Measurements from ENCODE around the gene TRAPPC14. TPM values are rescaled to one million over a fixed set of nuclear protein-coding genes. Genes with fewer than 3 reads are reported as not detected.

Gene TRAPPC14
- total RNA-seq, 6 donors from 2014 or later: 12.6 to 108 (median 25.3) TPM

DNA sequence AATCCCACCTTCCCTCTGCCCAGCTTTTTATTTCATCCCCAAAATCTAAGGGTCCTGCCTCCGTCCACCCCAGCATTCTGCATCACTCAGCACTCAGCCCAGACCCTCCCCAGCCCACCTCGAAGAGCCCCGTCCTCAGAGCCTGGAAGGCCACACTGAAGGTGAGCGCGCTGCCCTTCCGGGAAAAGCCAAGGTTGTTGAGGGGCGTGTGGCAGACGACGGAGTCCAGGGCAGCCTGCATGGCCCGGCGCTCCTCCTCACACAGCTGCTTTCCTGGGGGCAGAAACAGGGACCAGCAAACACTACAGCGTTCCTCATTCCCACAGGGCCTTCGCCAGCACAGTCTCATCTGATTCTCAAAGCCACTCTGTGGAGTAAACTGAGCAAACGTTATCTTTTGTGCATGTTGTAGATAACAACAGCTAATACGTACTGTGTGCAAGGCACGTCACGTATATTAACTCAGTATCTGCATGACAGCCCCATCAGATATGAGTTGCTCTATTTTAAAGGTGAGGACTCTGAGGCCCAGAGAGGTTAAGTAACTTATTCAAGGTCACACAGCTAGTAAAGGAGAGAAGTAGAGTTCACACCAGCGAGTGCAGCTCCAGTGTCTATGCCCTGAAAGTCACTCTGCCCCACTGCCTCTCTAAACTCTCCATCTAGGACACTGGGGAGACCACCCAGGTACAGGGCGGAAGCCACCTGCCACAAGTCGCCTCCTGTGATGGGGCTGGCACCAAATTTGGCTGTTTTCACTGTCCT lies 2.8 kb downstream of the TRAPPC14 start:
- DNase-seq: peak in 1 of 2 donors; percentile 51
- no peak overlapping the region for H3K27ac ChIP-seq
- WGBS, 2 donors: 89 to 90% methylated on average over 19 to 20 of the region's 20 CpGs
- no peak overlapping the region for H3K4me3 ChIP-seq
- ATAC-seq (ENCODE audit: low FRiP score in 2 of 2): no peak
- H3K27me3 ChIP-seq: no peaks in the 10 kb centered on the region
- peaks cover 3 to 45% (median 36%) of the 10 kb centered on the region in 4 donors for H3K36me3 ChIP-seq
- H3K9me3 ChIP-seq: no peaks in the 10 kb centered on the region
- TF ChIP-seq CTCF (IDR thresholded peaks at IDR 0.05) (no peak), POLR2AphosphoS5 (IDR thresholded peaks at IDR 0.05) (no peak), POLR2A (IDR thresholded peaks at IDR 0.05) (no peak), EP300 (IDR thresholded peaks at IDR 0.05) (no peak)
- peaks cover 10 to 43% (median 32%) of the 10 kb centered on the region in 4 donors for H3K4me1 ChIP-seq

DNA sequence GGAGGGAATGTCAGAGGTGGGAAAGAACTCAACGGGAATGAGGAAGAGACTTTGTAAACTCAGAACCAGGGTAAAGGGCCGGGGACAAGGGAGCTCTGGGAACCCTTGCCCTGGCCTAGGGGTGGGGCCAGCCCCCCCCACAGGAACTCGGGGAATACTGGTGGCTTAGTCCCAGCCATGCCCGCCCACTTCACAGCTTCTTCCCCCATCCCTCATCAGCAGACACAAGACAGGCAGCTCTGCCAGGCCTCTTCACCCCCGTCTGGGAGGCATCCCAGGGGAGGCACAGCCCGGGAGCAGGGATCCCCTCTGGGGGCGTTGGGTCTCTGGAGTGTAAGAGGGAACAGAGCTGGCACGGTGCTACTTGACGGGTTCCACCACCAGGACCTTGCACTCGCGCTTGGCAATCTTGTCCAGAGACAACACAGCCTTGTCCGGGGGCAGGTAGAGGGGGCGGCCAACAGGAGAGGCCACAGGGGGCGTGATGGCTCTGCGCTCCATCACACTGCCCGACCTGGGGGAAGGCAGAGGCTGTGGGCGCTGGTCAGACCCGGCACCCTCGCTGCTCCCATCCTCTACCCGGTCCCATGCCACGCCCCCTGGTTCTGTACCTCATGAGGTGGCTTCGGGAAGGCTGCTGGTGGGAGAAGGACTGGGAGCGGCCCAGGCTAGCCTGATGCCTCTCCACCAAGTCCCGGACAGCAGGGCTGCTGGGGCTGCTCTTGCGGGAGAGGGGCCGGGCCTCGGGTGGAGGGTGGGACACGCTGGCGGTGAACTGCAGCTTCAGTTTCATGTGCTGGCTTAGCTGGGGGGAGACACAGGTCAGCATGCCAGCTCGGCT lies 3.7 kb downstream of the TRAPPC14 start:
- Histone ChIP-seq H3K36me3 (peaks cover 3 to 45% (median 36%) of the 10 kb centered on the region in 4 donors), H3K4me1 (peaks cover 13 to 51% (median 37%) of the 10 kb centered on the region in 4 donors), H3K4me3 (no peak overlapping the region), H3K27me3 (no peaks in the 10 kb centered on the region), H3K27ac (peak overlapping the region in 1 of 4 donors; percentile 7), H3K9me3 (no peaks in the 10 kb centered on the region)
- ATAC-seq (ENCODE audit: low FRiP score in 2 of 2) (no peak), DNase-seq (peak in 1 of 2 donors; percentile 68)
- WGBS, 2 donors: 59 to 83% methylated on average over 7 to 27 of the region's 30 CpGs
- TF ChIP-seq POLR2AphosphoS5 (IDR thresholded peaks at IDR 0.05): no peak
- TF ChIP-seq EP300 (IDR thresholded peaks at IDR 0.05): no peak
- no peak for TF ChIP-seq POLR2A (IDR thresholded peaks at IDR 0.05)
- TF ChIP-seq CTCF (IDR thresholded peaks at IDR 0.05): no peak

DNA sequence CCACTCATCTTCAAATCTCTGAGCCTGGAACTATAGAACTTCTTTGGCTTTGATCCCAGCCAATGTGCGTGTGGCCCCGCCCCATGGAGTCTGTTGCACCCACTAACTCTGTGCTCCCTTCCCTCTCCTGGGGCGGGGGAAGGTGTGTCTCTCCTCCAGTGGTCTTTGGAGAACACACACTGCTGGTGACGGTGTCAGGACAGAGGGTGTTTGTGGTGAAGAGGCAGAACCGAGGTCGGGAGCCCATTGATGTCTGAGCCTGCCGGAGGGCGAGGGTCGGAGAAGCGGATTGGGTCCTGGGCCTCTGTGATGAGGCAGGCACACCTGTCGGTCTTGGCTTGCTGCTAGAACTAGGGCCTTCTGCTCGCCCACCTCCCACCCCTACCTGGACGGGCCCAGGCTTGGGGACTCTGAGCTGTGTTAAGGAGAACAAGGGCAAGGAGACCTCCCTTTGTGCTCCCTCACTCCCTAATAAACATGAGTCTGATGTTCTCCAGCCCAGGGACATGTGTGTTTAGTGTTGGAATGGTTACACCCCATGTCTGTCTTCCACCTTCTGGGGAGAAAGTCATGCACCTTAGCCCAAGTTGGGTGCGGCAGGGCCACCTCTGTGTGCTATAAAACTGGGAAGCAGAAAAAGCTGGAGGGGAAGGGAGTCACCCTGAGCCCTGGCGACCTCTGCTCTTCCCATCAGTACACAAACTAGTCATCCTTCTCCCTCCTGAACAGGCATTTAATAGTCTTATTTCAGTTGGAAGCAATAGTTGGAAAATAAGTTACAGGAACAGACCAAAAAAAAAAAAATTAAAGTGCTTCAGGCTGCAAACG lies 4.6 kb downstream of the TRAPPC14 start:
- no peak overlapping the region for H3K4me3 ChIP-seq
- TF ChIP-seq CTCF (IDR thresholded peaks at IDR 0.05): no peak
- no peak for TF ChIP-seq EP300 (IDR thresholded peaks at IDR 0.05)
- TF ChIP-seq POLR2AphosphoS5 (IDR thresholded peaks at IDR 0.05): no peak
- no peak for TF ChIP-seq POLR2A (IDR thresholded peaks at IDR 0.05)
- no peaks in the 10 kb centered on the region for H3K27me3 ChIP-seq
- no peaks in the 10 kb centered on the region for H3K9me3 ChIP-seq
- peaks cover 21 to 59% (median 42%) of the 10 kb centered on the region in 4 donors for H3K4me1 ChIP-seq
- 80 to 83% methylated on average over 15 to 16 of the region's 16 CpGs for WGBS, 2 donors
- DNase-seq (no peak), ATAC-seq (ENCODE audit: low FRiP score in 2 of 2) (no peak)
- peaks cover 3 to 45% (median 36%) of the 10 kb centered on the region in 4 donors for H3K36me3 ChIP-seq
- no peak overlapping the region for H3K27ac ChIP-seq

- Histone ChIP-seq H3K9me3 (no peaks in the 10 kb centered on the region), H3K27me3 (no peaks in the 10 kb centered on the region), H3K27ac (peak overlapping the region in 1 of 4 donors; percentile 64), H3K4me3 (no peak overlapping the region), H3K36me3 (peaks cover 3 to 45% (median 36%) of the 10 kb centered on the region in 4 donors), H3K4me1 (peaks cover 23 to 59% (median 41%) of the 10 kb centered on the region in 4 donors)
- DNase-seq (peak in 1 of 2 donors; percentile 54), ATAC-seq (ENCODE audit: low FRiP score in 2 of 2) (no peak)
- 89 to 90% methylated on average over 13 to 15 of the region's 18 CpGs for WGBS, 2 donors
- TF ChIP-seq EP300 (IDR thresholded peaks at IDR 0.05) (no peak), POLR2AphosphoS5 (IDR thresholded peaks at IDR 0.05) (no peak), POLR2A (IDR thresholded peaks at IDR 0.05) (no peak), CTCF (IDR thresholded peaks at IDR 0.05) (no peak)
These were observed 5.4 kb downstream of the TRAPPC14 start for GRCh38 chr7:100152937-100153666.
